Lower leg skin (tissue), 3 donors: ENCODE data around the gene EZR.

Experiments
- CTCF ChIP-seq, 3 donors: fragments of 450-650 bp; IDR thresholded peaks; one replicate each; pipeline ENCODE4 v1.5.1; 2016; ENCODE audit warnings: antibody characterized with exemption in 3 of 3, mild to moderate bottlenecking in 3 of 3, moderate library complexity in 2 of 3
- POLR2A ChIP-seq, 2 donors: fragments of 450-650 bp; IDR thresholded peaks; one replicate each; pipeline ENCODE4 v1.6.1; 2016 to 2017; ENCODE audit warnings: antibody characterized with exemption in 2 of 2, mild to moderate bottlenecking in 1 of 2, moderate library complexity in 1 of 2

DNA sequence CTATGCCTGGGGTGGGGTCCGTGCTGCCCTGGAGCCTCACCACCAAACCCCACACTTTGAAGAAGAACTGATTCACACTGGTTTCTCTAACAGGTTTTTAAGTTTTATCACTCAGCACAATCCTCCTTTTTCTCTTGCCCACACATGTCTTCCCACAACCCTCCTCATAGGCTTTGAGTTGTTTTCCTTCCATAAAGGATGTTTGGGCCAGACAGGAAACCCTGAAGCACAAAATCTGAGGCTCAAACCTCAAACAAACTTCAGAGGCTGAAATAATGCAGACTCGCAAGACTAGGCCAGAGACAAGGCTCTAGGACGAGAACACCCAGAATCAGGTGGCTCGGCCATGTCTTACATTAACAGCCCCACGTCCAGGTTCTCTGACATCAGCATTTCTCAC is 35.3 kb downstream of the EZR start:
- TF ChIP-seq CTCF (IDR thresholded peaks at IDR 0.05) (no peak), POLR2A (IDR thresholded peaks at IDR 0.05) (no peak)
